NB4 (cell line): ENCODE data around the gene PRRC2A.

Experiments
- DNase-seq: peaks from one replicate; pipeline ENCODE4 v3.0.0; 2010; ENCODE audit warnings: low read depth
- H3K4me3 ChIP-seq: one replicate; pipeline ENCODE4 v1.5.1; 2011; ENCODE audit warnings: mild to moderate bottlenecking, low read depth, low read length, moderate library complexity
- MAX ChIP-seq: IDR thresholded peaks from 2 replicates; pipeline ENCODE4 v1.6.1; 2011; ENCODE audit warnings: low read depth, low read length
- MYC ChIP-seq: IDR thresholded peaks from 2 replicates; pipeline ENCODE4 v1.6.1; 2011; ENCODE audit warnings: low read depth, low read length
- POLR2A ChIP-seq: IDR thresholded peaks from 2 replicates; pipeline ENCODE4 v1.6.1; 2011; ENCODE audit warnings: mild to moderate bottlenecking; ENCODE audit not compliant: insufficient read length; ENCODE audit errors: extremely low read depth
- TF ChIP-seq, protein P1 (sequence below): IDR thresholded peaks from one replicate; pipeline ENCODE4 v1.5.1; 2012; ENCODE audit warnings: low read depth, low read length

PRRC2A gene

GRCh38 chr6:31664790-31665500 lies 44.4 kb downstream of the PRRC2A start, which contains the start of gene GPANK1:
GPANK1 (minus strand) TSS chr6:31664997; CDS start chr6:31664478, 519 bp downstream.
- DNase-seq: peak; percentile 99
- H3K4me3 ChIP-seq: peak within 1 kb of the TSS; percentile 87

GRCh38 chr6:31665501-31666336 lies 45.2 kb downstream of the PRRC2A start, which contains the start of gene CSNK2B:
CSNK2B (plus strand) TSS chr6:31666080; CDS start chr6:31666832, 752 bp downstream.
- peak; percentile 100 for DNase-seq

More at GRCh38 chr6:31664790-31665500, 44.4 kb downstream of the PRRC2A start, which contains the start of gene GPANK1:
- TF ChIP-seq, protein P1, sequence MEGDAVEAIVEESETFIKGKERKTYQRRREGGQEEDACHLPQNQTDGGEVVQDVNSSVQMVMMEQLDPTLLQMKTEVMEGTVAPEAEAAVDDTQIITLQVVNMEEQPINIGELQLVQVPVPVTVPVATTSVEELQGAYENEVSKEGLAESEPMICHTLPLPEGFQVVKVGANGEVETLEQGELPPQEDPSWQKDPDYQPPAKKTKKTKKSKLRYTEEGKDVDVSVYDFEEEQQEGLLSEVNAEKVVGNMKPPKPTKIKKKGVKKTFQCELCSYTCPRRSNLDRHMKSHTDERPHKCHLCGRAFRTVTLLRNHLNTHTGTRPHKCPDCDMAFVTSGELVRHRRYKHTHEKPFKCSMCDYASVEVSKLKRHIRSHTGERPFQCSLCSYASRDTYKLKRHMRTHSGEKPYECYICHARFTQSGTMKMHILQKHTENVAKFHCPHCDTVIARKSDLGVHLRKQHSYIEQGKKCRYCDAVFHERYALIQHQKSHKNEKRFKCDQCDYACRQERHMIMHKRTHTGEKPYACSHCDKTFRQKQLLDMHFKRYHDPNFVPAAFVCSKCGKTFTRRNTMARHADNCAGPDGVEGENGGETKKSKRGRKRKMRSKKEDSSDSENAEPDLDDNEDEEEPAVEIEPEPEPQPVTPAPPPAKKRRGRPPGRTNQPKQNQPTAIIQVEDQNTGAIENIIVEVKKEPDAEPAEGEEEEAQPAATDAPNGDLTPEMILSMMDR: no peak
- TF ChIP-seq MAX: peak; percentile 72
- TF ChIP-seq POLR2A: peak; percentile 17
- peak; percentile 72 for TF ChIP-seq MYC

GRCh38 chr6:31666337-31666965 lies 45.9 kb downstream of the PRRC2A start:
- TF ChIP-seq POLR2A (no peak), MAX (no peak), MYC (no peak)
- TF ChIP-seq, protein P1: no peak
- H3K4me3 ChIP-seq: peak overlapping the region; percentile 87
- no peak for DNase-seq

More at GRCh38 chr6:31665501-31666336, 45.2 kb downstream of the PRRC2A start, which contains the start of gene CSNK2B:
- H3K4me3 ChIP-seq: peak within 1 kb of the TSS; percentile 87
- TF ChIP-seq MAX (no peak; the same call in 1 of the 2 replicates), POLR2A (peak; percentile 76), MYC (peak; percentile 78)
- TF ChIP-seq, protein P1: no peak

- TF ChIP-seq MAX: no peak
- no peak for TF ChIP-seq POLR2A
- no peak for TF ChIP-seq MYC
- TF ChIP-seq, protein P1: no peak
- H3K4me3 ChIP-seq: no peak within 1 kb of the TSS
- no peak for DNase-seq
Measured at GRCh38 chr6:31669676-31670075, 49.2 kb downstream of the PRRC2A start, which contains the start of gene LY6G5B. LY6G5B (plus strand) TSS chr6:31669976; CDS start chr6:31670951, 975 bp downstream.

DNA sequence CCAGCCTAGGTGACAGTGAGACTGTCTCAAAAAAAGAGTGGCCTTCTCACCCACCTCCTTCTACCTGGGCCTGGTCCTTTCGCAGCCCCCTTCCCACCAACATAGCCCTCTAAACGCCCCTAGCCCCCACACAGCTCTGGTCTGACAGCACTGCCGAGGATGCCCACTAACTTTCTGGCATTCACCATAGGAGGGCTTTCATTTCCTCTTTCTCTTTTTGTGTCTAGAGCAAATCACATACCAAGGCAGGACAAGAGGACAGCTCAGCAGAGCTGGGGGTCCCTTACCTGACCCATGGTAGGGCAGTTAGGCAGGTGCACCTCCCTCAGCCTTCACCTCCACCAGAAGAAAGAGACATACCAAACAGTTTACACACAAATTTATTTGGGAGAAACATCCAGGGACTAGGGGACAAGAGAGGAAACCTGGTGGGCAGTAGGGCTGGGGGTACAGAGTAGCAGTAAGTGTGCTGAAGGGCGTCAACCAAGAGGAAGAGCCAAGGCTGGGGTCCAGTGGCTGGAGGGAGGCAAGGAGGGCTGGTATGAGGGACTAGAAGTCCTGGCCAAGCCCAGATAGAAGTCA lies 55.9 kb downstream of the PRRC2A start:
- TF ChIP-seq, protein P1: no peak
- TF ChIP-seq POLR2A: no peak
- no peak for TF ChIP-seq MYC
- TF ChIP-seq MAX: no peak
- H3K4me3 ChIP-seq: no peak overlapping the region
- DNase-seq: no peak
